GM10248 (cell line): ENCODE results near the gene MCM5.
"Not testable (repeated sequence)": the region's sequence is repeated elsewhere in the genome, so short reads cannot be mapped to it uniquely, and the experiment has no call there.

Source experiments
- CTCF ChIA-PET: fragments of 300-600 bp; sonication (Branson Sonifier 250); formaldehyde crosslinking; extraction: SDS; loops from one replicate; lab custom pipeline; 2021; ENCODE audit warnings: antibody characterized with exemption; lab: Yijun Ruan, JAX
- POLR2A ChIA-PET: fragments of 350-650 bp; sonication (Branson Sonifier 250); formaldehyde crosslinking; extraction: SDS; loops from one replicate; lab custom pipeline; 2020; ENCODE audit warnings: antibody characterized with exemption; lab: Yijun Ruan, JAX
- DNase-seq: peaks from one replicate; pipeline ENCODE4 v3.0.0; 2012; ENCODE audit errors: extremely low spot score
- CTCF ChIP-seq: IDR thresholded peaks from 2 replicates; pipeline ENCODE4 v1.5.1; 2012; ENCODE audit warnings: mild to moderate bottlenecking, low read depth; ENCODE audit errors: extremely low read depth, missing control alignments, control extremely low read depth

Gene MCM5

GRCh38 chr22:35463231-35463933 is 63.4 kb downstream of the MCM5 start:
- ChIA-PET CTCF (interaction anchor here (1.5 kb wide), 1 partner anchor 10 kb away, joined by 3 read pairs; no protein-coding TSS in a partner anchor), POLR2A (no interaction called here)
- TF ChIP-seq CTCF = no peak
- no peak for DNase-seq

- ChIA-PET CTCF (interaction anchor here (1.5 kb wide), 1 partner anchor 9 kb away, joined by 3 read pairs; no protein-coding TSS in a partner anchor), POLR2A (no interaction called here)
- no peak for TF ChIP-seq CTCF
- DNase-seq = no peak
Observed at GRCh38 chr22:35464399-35464798, 64.5 kb downstream of the MCM5 start.

- POLR2A ChIA-PET = no interaction called here
- no peak for TF ChIP-seq CTCF
- CTCF ChIA-PET = interaction anchor here (1.5 kb wide), 1 partner anchor 8 kb away, joined by 3 read pairs; no protein-coding TSS in a partner anchor
- DNase-seq = no peak
Observed at GRCh38 chr22:35465109-35465701, 65.3 kb downstream of the MCM5 start.

GRCh38 chr22:35467681-35468434 is 67.9 kb downstream of the MCM5 start:
- ChIA-PET POLR2A (no interaction called here), CTCF (no interaction called here)
- TF ChIP-seq CTCF = no peak
- DNase-seq = no peak

- no peak for DNase-seq
- no peak for TF ChIP-seq CTCF
- CTCF ChIA-PET = interaction anchor here (1.3 kb wide), 1 partner anchor 11 kb away, joined by 3 read pairs; no protein-coding TSS in a partner anchor
- POLR2A ChIA-PET = no interaction called here
Observed at GRCh38 chr22:35470903-35471321, 71.0 kb downstream of the MCM5 start.

- DNase-seq, POLR2A ChIA-PET: not testable (repeated sequence)
- CTCF ChIA-PET = interaction anchor here (1.3 kb wide), 1 partner anchor 11 kb away, joined by 3 read pairs; no protein-coding TSS in a partner anchor
Observed at GRCh38 chr22:35471566-35471965, 71.6 kb downstream of the MCM5 start.
